GDM1 (cell line): ENCODE results near the gene KRI1.
"Not testable (repeated sequence)": the region's sequence is repeated elsewhere in the genome, so short reads cannot be mapped to it uniquely, and the experiment has no call there.

Experiments
- DNase-seq: peaks from one replicate; lab custom pipeline; 2025; lab: John Stamatoyannopoulos, UW

KRI1 gene

DNA sequence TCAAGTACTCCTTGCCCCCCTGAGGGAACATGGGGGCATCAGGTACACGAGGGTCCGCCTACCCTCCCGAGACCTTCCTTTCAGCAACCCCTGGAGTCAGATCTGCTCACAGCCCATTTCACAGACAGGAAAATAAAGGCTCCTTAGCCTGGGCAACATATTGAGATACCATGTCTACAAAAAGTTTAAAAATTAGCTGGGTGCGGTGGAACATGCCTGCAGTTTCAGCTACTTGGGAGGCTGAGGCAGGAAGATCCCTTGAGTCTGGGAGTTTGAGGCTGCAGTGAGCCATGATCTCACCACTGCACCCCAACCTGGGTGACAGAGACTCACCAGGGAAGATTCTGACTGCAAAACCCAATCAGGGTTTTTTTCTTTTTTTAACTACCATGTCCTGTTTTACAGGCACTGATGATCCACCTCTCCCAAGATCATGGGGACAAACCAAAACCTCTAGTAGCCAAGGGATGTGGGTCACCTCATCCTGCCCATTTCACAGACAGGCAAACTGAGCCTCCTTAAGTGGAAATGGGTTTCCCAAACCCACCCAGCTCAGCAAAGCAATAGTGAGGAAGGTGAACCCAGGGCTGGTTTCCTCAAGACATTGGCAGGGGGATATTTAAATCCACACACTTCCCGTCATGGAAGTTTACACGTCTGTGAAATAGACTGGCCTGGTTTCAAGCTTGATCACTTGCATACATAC lies 9.4 kb upstream of the KRI1 start:
- DNase-seq = no peak

DNA sequence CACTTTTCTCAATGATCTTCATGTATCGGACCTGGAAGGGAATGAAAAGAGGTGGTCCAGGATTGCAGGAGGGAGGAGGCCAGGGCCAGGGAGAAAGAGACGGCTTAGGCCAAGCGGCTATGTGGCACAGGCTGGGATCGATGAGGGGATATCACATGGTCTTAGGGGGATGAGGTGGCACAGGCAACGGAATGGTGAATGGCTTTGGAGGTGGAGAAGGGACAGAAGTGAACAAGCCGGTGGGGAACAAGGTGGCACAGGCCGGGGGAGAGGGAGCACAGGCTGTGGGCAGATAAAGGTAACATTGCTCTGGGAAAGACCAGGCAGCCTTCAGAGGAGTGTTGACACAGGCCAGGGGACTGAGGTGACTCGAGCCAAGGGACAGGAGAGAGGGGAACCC lies 8.7 kb upstream of the KRI1 start:
- DNase-seq = no peak

DNA sequence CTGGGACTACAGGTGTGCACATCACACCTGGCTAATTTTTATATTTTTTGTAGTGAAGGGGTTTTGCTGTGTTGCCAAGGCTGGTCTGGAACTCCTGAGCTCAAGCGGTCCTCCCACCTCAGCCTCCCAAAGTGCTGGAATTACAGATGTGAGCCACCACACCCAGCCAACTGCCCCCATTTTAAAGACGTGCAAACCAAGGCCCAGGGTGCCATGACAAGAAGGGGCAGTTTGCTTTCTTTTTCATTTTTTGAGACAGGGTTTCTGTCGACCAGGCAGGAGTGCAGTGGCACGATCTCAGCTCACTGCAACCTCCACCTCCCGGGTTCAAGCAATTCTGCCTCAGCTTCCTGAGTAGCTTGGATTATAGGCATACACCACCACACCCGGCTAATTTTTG lies 8.0 kb upstream of the KRI1 start:
- DNase-seq = not testable (repeated sequence)

DNA sequence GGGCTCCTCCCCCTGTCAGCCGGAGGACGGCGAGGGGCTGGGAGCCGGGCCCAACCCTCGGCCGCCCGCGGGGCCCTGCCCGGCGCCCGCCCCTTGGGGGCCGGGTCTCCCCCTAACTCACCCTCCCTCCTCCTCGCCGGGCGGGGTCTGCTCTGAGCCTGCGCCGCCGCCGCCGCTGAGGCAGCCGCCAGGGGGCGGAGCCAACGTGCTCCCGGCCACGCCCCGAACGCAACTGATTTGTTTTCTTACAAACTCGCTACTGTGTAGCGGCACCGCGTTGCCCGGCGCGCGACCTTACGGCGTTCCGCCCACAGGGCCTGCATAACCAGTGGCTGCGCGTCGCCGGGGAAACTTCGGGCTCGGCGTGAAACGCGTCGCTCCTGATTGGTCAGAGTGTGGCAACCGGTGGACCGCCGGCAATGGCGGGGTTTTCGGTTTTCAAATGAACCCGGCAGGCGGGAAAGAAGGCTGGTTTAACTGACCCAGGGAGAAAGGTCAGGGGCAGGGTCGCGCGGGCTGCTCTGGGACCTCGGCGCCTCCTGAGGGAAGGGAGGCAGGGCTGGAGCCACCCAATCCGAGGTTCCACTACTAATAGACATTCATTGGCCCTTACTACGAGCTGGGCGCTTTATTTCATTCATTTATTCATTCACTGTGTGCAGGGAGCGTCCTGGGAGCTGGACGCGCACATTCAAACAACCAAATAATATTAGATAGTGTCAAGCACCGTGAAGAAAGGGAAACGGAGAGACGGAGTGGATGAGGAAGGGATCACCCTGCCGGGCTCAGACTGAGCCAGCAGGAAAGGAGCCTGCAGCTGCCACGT lies 3.2 kb upstream of the KRI1 start, which contains the start of gene CDKN2D:
Gene CDKN2D (minus strand): TSS at position 154 of the 826 bp plus-strand sequence. CDS start 326 bp downstream, outside the sequence.
- DNase-seq = peak; percentile 100

DNA sequence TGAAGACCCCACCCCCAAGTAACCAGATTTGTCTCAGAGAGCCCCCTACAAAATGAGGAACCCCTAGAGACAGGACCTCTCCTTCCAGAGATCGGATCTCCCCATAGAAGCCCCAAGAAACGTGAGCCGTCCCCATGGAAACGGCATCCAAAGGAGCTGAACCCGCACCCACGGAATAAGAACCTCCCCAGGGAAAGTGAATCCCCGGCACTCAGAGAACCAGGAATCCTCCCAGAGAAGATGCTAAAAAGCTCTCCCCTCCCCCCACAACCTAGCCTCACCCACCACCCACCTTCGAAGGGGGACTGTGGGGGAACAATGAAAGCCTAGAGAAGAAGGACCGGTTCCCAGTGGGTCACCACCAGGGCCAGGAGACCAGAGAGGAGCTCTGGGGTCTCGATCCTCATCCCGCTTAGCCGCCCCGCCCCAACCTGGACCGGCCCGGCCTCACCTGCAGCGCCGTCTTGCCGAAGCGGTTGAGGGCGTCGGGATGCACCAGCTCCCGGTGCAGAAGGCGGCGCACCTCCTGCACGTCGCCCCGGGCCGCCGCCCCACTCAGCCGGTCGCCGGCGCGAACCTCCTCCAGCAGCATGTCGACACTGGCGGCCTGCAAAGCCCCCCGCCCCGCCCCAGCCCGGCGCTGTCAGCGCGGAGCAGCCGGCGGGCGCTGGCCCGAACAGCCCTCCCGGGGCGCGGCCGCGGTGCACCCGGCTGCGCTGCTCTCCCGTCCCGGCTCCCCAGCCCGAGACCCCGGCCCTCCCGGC lies 2.4 kb upstream of the KRI1 start:
- DNase-seq = no peak

DNA sequence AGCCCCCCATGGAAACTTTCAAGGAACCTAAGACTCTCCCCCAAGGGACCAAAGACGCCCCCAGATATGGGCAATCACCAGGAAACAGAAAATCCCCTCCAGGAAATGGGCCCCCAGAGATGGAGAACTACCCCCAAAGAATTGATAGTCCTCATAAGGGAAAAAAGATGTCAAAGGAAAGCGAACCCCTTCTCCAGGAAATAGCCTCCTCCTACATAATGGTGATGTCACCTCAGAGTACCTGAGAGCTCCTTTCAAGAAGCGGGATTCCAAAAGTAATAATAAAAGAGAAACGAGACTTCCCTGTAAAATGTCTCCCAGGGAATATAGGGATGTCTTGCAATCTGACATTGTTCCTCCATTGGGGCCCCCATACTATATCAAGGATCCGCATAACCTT lies 1.8 kb upstream of the KRI1 start:
- no peak for DNase-seq

DNA sequence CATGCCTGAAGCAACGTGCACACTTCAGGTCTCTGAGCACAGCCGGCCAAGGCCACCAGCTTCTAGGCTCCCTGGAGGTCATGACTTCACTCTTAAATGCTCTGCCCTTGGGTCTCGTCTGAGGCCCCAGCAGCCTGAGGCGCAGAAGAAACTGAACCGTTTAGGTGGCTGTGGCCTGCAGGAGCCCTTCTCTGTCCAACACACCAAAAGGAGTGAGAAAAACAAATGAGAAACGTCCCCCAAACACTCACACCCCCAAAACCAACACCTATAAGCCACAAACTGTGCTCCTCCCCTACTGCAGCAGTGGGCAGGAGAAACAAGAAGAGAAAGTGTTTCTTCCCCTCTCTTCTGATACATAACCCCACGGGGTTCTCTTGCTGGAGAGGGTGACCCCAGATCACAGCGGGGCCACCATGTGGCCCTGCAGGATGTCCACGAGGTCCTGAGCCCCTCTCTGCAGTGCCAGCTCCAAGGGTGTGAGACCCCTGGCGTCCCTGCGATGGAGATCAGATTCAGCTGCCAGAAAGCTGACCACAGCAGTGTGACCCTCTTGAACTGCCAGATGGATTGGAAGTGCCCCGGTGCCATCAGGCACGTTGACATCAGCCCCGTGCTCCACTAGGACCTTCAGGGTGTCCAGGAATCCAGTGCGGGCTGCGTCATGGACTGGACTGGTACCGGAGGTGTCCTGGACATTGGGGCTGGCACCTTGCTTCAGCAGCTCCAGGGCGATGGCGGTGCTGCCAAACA lies 1.0 kb upstream of the KRI1 start:
- DNase-seq = no peak

DNA sequence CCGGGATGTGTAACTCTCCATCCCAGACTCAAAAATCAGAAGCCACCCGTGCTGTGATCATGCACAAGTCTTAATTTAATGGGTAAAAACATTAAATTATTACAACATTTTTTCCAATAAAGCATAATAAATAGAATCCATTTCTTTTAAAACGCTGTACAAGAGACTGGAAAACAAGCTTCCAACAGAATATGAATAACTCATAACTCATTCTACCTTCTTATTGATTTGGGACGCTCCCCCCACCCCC lies 523 bp upstream of the KRI1 start:
- no peak for DNase-seq

DNA sequence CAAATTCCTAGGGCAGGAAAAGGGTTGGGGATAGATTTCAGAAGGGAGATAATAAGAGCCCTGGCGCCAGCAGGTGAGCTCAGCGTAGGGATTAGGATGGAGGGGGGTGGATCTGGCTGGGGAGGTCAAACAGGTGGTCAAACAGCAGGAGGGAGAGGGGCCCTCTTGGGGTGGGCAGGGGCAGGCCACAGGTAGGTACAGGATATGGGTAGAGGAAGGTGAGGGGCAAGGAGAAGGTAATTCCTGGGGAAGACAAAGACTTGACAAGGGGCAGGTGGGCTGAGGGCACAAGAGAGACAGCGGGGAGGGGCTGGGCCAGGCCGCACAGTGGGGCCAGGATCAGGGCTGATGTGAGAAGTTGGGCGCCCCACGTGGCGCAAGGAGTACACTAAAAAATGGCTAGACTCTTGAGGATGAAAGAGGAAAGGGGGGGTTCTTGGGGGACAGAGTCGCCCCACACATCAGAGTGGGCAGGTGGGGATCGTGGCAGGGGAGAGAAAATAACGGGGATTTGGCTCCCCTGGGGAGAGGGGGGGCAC lies 713 bp downstream of the KRI1 start:
- DNase-seq = no peak

DNA sequence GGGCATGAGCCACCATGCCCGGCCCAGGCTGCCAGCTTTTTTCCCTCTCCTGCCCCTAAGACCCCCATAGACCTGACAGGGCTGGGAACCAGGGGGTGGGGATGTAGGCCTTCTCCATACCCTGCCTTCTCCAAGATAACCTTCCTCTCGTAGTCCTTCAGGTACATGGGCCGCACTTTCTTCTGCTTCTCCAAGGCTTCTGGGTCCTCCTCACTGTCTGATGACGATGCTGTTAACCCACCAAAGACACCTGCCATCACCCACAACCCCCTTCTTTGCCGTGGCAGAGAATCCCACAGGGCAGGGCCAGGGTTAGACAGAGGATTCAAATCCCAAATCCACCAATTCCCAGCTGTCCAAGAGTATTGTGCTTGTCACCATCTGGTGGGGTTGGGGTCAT lies 3.2 kb downstream of the KRI1 start:
- no peak for DNase-seq

DNA sequence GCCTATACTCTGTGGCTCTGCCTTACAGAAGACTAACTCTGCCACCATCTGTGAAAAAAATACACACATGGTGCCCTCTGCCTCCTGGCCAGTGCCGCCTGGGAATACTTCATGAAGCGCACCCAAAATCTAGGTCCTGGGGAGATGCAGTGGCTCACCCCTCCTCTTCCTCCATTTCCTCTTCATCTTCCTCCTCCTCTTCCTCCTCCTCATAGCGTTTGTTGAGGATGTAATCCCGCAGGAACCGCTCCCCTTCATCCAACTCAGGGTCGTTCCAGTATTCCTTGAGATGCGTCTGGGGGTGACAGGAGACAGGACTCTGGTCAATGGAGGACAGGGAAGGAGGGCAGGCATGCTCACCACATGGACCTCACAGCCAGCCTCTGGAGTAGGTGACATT lies 5.7 kb downstream of the KRI1 start:
- no peak for DNase-seq

DNA sequence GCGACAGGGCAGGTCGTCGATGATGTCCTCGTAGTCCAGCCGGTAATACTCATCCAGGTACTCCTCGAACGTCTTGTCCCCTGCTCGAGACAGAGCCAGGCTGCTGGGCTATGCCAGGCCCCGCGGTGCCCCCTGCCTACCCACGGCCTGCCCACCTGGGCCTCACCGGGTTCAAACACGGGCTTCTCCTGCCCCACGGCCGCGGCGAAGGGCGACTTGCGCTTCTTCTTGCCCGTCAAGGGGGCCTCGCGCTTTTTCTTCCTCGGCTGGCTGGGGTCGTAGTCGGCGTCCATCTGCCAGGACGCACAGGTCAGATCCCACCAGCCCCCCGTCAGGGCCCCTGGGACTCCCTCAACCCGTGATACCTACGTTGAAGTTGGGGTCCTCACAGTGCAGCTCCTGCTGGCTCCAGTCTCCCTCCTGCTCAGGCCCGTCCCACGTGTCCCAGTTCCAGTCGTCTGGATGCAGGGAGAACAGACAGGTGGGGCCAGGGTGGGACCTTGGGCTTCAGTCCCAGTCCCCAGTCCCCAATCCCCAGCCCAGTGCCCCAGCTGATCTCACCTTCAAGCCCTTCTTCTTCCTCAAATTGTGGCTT lies 8.1 kb downstream of the KRI1 start:
- no peak for DNase-seq

DNA sequence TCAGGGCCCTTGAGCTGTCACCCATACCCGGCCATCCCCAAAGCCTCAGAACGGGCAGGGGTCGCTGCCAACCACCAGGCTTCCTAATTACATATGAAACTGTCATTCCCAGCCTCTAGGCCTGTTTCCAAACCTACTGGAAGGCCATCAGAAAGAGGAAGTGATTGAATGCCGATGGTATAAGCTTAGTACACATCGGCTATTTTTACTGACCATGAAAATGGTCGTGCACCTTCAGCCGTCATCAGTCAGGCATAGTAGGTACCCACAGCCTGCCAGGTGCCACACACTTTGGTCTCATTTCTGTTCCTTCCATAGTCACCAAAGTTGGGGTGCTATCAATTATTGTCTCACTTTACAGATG lies 10.2 kb downstream of the KRI1 start:
- DNase-seq = no peak

DNA sequence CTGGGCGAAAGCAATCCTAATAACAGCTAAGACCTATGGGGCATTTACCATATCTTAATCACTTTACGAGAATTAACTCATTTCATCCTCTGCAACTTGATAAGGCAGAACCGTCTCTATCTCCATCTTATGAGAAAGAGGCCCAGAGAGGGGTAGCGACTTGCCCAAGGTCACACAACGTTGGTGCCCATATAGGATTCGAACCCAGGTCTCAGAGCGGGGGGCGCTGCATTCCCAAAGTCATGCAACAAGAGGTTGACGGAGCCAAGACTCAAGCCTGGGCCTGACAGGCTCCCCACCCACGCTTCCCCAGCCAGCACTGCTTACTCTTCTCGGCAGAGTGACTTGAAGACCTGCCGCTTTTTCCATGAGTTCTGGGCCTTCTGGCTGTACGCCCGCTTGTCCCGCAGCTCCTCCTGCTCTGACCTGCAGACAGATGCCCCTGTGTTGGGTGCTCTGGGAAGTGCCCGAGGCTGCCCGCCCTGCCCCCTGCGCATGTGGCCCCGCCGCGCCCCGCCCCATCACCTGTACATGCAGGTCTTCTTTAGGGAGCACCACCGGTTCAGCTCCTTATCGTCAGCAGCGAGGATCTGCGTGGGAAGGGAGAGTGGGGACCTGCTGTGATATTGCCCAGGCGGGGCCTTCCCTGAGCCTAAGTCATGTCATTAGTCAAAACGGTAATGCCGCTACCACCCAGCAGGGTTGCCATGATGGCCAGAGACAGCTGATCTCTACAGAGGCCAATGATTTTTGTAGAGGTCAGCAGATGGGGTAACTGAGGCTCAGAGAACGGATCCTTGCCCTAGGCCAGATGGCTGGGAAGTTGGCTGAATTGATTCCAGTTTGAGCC lies 10.8 kb downstream of the KRI1 start:
- no peak for DNase-seq

DNA sequence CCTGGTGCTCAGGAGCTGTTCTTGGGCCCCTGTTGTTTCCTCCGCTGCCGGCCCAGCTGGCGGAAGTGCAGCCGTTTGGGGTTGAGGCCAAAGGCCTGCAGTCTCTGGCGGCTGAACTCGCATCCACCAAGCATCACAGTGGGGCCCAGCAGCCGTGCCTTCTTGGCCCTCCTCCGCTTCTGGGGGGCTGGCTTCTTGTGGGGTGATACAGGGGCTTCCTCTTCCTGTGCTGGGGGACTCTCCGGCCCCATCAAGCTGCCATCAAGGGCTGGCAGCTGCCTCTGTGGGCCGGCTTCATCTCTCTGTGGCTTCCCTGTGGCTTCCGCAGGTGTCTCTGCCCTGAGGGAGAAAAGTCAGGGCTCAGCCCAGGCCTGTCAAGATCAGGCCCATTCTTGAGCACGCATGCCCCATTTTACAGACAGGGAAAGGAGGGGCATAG lies 11.8 kb downstream of the KRI1 start:
- peak; percentile 96 for DNase-seq

DNA sequence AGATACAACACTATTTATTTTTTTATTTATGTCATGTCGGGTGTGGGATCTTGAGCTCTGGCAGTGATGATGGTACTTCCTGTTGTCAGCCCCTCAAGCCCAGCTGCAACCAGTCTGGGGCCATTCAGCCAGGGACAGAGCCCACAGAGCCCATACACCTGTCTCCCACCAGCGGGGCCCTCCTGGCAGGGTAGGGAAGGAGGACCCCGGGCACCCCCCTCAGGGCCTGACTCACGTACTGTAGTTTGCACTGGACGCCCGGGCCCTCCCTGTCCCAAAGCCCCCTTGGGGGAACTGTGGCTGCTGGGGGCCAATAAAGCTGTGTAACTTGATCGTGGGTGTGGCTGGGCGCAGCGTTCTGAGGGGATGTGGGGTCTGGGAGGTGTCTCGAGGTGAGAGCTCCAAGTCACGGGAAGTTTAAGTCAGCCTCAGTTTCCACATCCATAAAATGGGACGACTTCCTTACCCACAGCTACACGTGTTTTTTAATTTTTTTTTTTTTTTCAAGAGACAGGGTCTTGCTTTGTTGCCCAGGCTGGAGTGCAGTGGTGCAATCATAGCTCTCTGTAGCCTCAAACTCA lies 12.6 kb downstream of the KRI1 start:
- DNase-seq = no peak

DNA sequence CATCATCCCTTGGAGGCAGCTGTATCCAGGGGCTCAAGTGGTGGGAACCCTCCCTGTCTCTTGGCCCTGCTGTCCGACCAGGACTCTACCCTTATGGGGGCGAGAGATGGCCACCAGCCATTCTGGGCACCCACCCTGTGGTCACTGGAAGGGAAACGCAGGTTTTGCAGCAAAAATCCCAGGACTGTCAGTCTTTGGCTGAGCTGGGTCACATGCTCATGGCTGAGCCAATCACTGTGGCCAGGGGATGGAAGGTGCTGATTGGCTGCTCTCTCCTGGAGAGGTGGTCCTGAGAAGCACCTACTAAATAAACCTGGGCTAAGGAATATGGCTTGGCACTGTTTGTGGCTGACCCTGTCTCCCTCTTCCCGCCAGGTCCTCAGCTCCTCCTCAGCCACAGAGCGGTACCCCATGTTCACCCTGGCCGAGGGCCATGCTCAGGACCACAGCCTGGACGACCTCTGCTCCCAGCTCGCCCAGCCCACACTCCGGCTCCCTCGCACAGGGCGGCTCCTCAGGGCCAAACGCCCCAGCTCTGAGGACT lies 13.2 kb downstream of the KRI1 start:
- no peak for DNase-seq

DNA sequence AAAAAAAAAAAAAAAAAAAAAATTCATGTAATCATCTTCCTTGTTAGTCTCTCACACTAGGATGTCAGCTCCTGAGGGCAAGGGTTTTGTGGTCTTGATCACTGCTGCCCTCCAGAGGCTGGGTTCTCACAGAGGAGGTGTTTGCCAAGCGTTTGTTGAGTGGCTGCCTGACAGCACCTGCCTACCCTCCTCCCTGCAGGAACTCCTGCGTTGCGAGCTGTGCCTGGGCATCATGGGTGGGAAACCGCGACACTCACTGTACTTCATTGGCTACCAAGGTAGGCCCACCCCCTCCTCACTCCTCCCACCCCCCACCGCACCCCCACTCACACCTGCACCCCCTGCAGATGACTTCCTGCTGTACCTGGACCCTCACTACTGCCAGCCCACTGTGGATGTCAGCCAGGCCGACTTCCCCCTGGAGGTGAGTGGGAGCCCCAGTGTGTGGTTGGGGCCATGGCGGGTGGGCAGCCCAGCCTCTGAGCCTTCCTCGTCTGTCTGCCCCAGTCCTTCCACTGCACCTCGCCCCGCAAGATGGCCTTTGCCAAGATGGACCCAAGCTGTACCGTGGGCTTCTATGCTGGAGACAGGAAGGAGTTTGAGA lies 14.0 kb downstream of the KRI1 start:
- DNase-seq = peak; percentile 39

DNA sequence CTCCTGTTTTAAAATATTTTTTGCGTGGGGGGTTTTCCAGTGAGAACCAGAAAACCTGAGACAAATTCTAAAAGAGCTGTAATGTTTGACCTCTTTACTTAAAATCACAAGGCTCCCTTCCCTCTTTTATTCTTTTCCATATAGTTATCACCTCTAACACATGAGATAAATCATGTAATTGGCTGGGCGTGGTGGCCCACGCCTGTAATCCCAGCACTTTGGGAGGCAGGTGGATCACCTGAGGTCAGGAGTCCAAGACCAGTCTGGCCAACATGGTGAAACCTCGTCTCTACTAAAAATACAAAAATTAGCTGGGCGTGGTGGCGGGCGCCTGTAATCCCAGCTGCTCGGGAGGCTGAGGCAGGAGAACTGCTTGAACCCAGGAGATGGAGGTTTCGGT lies 14.8 kb downstream of the KRI1 start:
- DNase-seq = not testable (repeated sequence)

DNA sequence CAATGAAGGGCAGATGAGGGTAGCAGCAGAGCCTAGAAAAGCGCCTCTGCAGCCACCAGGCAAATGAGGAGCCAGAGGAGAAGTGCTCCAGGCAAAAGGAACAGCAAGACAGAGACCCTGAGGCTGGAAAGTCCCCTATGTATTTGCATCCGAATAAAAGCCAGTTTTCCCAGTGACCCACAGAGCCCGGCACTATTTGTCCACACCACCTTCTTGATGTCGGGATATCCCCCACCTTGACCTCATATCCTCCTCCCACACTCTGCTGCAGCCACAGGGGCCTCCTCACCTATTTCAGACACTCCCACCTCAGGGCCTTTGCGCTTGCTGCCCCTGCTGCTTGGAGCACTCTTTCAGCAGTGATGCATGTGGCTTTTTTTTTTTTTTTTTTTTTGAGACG lies 15.5 kb downstream of the KRI1 start:
- DNase-seq = no peak
